ENCODE data around the gene ZNF169. TPM values are rescaled to one million over a fixed set of nuclear protein-coding genes. Genes with fewer than 3 reads are reported as not detected.
"Not testable (repeated sequence)": the region's sequence is repeated elsewhere in the genome, so short reads cannot be mapped to it uniquely, and the experiment has no call there.

Gene ZNF169
- total RNA-seq, 2 experiments from 2014 or later, result 9.2 to 10.2 TPM

GRCh38 chr9:94338723-94339122, 79.6 kb downstream of the ZNF169 start:
- H3K36me3 Mint-ChIP-seq (ENCODE audit: low read depth); CTCF ChIA-PET; DNase-seq: not testable (repeated sequence)

GRCh38 chr9:94339657-94340056, 80.6 kb downstream of the ZNF169 start:
- DNase-seq; H3K36me3 Mint-ChIP-seq (ENCODE audit: low read depth); H3K4me3 Mint-ChIP-seq; H3K9me3 Mint-ChIP-seq; H3K27me3 Mint-ChIP-seq; CTCF ChIA-PET; H3K27ac Mint-ChIP-seq; POLR2A ChIA-PET; H3K4me1 Mint-ChIP-seq: not testable (repeated sequence)

More at GRCh38 chr9:94338723-94339122, 79.6 kb downstream of the ZNF169 start:
- H3K4me3 Mint-ChIP-seq, H3K4me1 Mint-ChIP-seq, H3K27ac Mint-ChIP-seq, POLR2A ChIA-PET, H3K27me3 Mint-ChIP-seq, H3K9me3 Mint-ChIP-seq: not testable (repeated sequence)

GRCh38 chr9:94340750-94341149, 81.7 kb downstream of the ZNF169 start:
- H3K36me3 Mint-ChIP-seq (ENCODE audit: low read depth); DNase-seq: not testable (repeated sequence)

GRCh38 chr9:94341703-94342102, 82.6 kb downstream of the ZNF169 start:
- H3K4me1 Mint-ChIP-seq, result not testable (repeated sequence)

More at GRCh38 chr9:94340750-94341149, 81.7 kb downstream of the ZNF169 start:
- H3K4me1 Mint-ChIP-seq, H3K27me3 Mint-ChIP-seq, CTCF ChIA-PET, POLR2A ChIA-PET, H3K4me3 Mint-ChIP-seq, H3K9me3 Mint-ChIP-seq, H3K27ac Mint-ChIP-seq: not testable (repeated sequence)

GRCh38 chr9:94347451-94347850, 88.4 kb downstream of the ZNF169 start:
- DNase-seq; CTCF ChIA-PET; H3K9me3 Mint-ChIP-seq; H3K36me3 Mint-ChIP-seq (ENCODE audit: low read depth); H3K4me1 Mint-ChIP-seq; H3K27me3 Mint-ChIP-seq; H3K4me3 Mint-ChIP-seq; H3K27ac Mint-ChIP-seq; POLR2A ChIA-PET: not testable (repeated sequence)

More at GRCh38 chr9:94341703-94342102, 82.6 kb downstream of the ZNF169 start:
- CTCF ChIA-PET; H3K27me3 Mint-ChIP-seq; H3K36me3 Mint-ChIP-seq (ENCODE audit: low read depth); H3K4me3 Mint-ChIP-seq; DNase-seq; H3K27ac Mint-ChIP-seq; POLR2A ChIA-PET; H3K9me3 Mint-ChIP-seq: not testable (repeated sequence)

GRCh38 chr9:94348754-94349153, 89.7 kb downstream of the ZNF169 start:
- H3K27me3 Mint-ChIP-seq; H3K27ac Mint-ChIP-seq; H3K4me1 Mint-ChIP-seq; H3K9me3 Mint-ChIP-seq; POLR2A ChIA-PET; H3K36me3 Mint-ChIP-seq (ENCODE audit: low read depth); DNase-seq; CTCF ChIA-PET; H3K4me3 Mint-ChIP-seq: not testable (repeated sequence)

Other genes starting within 250 kb of the ZNF169 start
- 1 to 10 TPM; 5.2 to 5.7 TPM for gene PTPDC1, start 174.8 kb upstream of the ZNF169 start, total RNA-seq
- gene NUTM2F, start 69.3 kb downstream of the ZNF169 start, total RNA-seq, result not detected